ENCODE measurements around the gene CRKL.
"Not testable (repeated sequence)": the region's sequence is repeated elsewhere in the genome, so short reads cannot be mapped to it uniquely, and the experiment has no call there.

The CRKL gene

DNA sequence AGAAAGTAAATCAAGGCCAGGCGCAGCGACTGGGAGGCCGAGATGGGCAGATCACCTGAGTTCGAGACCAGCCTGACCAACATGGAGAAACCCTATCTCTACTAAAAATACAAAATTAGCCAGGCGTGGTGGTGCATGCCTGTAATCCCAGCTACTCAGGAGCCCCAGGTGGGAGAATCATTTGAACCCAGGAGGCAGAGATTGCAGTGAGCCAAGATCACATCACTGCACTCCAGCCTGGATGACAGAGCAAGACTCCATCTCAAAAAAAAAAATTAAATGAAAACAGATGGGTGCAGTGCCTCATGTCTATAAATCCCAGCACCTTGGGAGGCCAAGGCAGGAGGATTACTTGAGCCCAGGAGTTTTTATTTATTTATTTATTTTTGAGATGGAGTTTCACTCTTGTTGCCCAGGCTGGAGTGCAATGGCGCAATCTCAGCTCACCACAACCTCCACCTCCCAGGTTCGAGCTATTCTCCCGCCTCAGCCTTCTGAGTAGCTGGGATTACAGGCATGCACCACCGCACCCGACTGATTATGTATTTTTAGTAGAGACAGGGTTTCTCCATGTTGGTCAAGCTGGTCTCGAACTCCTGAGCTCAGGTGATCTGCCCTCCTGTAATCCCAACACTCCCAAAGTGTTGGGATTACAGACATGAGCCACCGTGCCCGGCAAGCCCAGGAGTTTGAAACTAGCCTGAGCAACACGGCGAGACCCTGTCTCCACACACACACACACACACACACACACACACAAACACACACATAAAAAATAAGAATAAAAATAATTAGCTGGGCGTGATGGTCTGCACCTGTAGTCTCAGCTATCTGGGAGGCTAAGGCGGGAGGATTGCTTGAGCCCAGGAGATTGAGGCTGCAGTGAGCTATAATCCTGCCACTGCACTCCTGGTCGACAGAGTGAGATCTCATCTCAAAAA is 15.8 kb upstream of the CRKL start:
- not testable (repeated sequence) for DNase-seq

DNA sequence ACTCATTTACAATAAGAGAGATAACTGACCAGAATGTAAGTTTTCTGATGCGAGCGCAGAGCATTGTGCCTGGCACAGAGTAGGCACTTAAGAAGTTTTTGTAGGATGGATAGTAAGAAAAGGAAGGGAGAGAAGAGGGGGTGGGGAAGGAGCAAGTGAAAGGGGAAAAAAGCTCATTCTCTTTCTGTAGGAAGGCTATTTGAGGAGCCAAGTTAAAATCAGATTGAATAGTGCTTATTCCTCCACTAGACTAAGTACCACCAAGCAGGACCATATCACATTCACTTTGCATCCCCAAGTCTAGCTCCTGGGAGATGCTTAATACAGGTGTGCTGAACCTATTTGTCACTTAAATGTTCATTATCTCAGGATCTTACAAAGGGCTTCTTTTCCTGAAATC is 14.1 kb upstream of the CRKL start:
- no peak for DNase-seq

DNA sequence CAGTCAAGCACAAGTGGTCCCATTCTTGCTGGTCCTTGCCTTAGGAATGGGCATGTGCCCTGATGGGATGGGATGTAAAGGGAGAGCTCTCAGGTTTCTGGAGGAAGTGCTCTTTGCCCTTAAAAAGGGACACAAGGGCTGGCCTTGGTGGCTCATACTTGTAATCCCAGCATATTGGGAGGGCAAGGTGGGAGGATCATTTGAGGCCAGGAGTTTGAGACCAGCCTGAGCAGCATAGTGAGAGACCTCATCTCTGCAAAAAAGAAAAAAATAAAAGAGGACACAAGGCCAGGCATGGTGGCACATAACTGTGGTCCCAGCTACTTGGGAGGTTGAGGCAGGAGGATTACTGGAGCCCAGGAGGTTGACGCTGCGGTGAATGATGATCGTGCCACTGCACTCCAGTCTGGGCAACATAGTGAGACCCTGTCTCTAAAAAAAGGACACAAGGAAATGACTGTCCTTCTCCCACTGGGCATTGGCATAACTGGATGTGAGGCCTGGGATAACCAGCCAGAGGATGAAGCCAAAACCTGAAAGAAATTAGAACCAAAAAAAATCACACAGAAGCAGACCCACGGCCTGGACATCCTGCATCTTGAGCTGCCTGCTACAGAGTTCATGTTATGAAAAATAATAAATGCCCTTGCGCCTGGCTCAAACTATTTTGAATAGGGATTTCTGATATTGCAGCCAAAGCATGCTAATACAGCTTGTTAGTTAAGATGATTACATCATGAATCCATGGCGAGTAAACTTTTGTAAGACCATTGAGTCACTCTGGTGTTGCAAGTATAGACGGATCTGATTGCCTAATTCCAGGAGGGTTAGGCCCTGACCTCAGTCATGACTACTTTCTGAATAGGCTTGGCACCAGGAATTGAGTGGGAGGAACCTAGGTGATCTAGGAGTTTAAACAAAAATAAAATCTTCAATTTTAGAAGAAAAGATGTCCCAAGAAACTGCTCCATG is 12.9 kb upstream of the CRKL start:
- DNase-seq, result no peak

DNA sequence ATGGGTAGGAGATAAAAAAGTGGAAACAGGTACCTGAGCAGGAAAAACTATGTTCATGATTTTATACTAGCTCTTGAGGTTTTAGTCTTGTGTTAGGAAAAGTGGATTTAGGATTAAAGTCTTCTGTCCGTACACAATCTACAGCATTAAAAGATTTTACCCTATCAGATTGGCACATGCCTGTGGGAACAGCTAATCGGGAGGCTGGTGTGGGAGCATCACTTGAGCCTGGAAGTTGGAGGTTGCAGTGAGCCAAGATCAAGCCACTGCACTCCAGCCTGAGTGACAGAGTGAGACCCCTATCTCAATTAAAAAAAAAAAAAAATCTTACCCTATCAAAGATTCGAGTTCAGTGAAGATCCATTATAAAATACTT is 12.2 kb upstream of the CRKL start:
- DNase-seq, result no peak

DNA sequence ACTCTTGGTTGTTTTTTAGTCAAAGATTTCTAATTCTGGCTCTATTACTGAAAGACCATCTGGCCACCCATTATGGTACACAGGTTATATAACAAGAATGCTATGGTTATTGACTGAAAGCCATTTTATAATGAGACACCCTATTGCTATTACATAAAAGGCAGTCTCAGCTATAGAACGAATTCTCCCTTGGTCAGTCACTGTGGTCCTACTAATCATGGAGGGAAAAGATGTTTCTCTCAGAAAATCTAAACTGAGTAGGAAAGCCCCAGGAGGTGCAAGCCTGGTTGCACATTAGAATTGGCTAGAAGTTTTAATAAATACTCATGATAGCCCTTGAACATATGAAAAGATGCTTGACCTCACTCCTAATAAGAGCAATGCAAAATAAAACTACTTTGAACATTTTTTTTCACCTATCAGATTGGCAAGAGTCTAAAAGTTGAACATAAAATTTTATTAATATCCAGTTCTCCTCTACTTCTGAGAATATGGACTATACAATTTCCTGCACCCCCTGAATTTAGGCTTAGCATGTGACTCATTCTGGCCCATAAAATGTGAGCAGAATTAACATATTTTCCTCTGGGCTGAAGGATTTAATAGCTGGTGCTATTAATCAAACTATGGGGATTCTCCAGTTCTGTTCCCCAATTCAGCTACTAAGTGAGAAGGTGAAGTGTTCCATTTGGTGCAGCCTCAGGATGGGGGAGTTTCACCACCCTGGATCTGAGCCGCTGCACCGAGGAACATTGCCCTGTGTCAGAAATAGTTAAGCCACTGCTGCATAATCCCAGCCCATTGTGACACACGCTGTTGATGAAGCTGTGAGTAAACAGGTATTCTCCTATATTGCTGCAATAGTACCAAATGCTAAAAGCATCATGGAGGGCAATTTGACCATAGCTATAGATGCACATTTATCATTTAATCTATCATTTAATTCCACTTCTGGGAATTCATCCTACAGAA is 11.5 kb upstream of the CRKL start:
- DNase-seq, result no peak

DNA sequence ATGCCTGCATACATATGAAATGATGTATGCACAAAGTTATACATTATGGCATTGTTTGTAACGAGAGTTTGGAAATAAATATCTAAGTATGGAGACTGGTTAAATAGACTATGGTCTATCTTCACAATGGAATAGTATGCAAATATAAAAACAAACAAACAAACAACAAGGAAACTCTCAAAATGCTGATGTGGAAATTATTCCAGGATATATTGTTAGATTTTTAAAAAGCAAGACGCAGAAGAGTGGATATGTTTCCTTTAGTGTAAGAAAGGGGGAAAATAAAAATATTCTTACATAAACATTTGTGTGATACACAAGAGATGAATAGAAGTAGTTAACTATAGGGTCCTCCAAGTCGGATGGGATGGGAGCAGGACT is 10.8 kb upstream of the CRKL start:
- no peak for DNase-seq

DNA sequence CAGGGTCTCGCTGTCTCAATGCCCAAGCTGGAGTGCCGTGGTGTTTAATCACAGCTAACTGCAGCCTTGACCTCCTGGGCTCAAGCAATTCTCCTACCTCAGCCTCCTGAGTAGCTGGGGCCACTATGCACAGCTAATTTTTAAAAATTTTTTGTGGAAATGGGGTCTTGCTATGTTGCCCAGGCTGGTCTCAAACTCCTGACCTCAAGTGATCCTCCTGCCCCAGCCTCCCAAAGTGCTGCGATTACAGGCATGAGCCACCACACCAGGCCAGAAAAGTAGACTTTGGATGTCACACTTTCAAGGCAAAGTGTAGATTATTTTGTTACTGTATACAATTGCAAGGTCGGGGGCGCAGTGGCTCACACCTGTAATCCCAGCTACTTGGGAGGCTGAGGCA is 8.5 kb upstream of the CRKL start:
- DNase-seq, result not testable (repeated sequence)

DNA sequence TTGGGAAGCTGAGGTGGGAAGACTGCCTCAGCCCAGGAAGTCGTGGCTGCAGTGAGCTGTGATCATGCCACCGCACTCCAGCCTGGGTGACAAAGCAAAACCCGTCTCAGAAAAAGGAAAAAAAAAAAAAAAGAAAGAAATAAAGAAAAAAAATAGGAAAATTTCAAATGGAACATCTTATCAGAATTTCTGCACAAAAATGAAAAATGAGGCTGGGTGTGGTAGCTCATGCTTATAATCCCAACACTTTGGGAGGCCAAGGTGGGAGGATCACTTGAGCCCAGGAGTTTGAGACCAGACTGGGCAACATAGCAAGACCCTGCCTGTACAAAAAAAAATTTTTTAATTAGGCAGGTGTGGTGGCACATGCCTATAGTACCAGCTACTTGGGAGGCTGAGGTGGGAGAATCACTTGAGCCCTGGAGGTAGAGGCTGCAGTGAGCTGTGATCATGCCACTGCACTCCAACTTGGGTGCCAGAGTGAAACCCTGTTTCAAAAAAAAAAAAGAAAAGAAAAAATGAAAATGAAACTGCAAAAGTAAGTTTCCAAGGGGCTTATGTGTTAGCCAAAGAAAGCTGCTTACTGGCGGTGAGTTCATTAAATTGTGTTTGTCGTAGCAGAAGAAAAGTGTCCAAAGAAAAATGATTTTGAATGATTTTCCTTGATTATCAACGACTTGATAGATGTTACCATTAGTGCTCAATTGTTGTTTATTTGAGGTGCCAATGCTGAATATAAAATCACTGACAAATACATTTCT is 7.5 kb upstream of the CRKL start:
- no peak for DNase-seq

DNA sequence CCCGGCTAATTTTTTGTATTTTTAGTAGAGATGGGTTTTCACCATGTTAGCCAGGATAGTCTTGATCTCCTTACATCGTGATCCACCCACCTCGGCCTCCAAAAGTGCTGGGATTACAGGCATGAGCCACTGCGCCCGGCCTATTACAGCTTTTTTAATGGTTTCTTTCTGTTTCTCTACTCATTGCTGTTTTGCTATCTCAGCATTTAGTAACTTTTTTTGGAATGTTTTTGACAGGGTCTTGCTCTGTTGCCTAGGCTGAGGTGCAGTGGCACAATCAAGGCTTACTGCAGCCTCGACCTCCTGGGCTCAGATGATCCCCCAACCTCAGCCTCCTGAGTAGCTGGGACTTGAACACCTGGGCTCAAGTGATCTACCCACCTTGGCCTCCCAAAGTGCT is 4.7 kb upstream of the CRKL start:
- no peak for DNase-seq

DNA sequence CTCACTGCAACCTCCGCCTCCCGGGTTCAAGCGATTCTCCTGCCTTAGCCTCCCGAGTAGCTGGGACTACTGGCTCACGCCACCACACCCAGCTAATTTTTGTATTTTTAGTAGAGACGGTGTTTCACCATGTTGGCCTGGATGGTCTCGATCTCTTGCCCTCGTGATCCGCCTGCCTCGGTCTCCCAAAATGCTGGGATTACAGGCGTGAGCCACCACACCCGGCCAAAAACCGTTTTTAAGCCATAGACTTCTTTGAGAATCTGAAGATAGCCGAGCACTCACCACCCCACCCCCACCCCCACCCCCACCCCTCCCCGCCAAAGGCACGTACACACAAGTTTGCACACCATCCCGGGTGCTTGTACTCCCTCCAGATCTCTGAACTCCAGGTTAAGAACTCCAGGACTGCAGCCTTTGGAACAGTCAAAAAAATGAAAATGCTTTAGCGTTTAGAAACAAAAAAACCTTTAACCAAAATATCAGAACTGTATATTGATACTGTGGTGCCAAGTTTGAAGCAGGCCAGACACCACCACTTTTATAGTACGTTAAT is 1.5 kb downstream of the CRKL start:
- no peak for DNase-seq

DNA sequence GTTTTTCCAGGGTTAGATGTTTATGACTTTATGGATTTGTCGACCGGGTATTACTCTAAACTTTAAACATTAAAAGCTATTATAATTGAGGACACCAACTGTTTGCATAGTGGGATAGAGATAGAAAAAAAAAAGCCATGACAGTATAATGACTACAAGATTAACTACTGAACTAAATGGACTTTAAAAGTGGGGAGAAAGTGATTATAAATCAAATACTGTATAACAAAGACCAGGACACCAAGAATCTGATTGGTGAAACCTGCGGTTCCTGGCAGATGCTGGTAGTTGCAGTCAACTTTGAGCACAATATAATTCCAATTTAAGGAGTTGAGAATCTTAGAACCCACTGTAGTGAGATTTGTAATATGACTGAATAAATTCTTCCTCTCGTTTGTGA is 2.5 kb downstream of the CRKL start:
- no peak for DNase-seq

DNA sequence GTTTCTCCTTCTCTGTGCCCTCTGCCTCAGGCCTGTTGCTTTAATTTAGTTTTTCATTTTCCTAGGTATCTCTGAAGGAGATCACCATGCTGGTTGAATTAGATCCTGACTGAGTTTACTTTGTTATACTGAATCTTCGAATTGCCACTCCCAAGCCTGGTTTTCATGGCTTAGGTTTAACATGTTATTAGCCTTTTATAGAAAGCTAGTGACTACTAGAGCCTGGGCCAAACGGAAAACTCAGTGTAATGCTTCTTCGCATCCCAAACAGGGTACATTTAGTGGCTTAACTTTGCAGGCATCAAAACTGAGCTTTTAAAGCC is 3.6 kb downstream of the CRKL start:
- DNase-seq, result no peak

DNA sequence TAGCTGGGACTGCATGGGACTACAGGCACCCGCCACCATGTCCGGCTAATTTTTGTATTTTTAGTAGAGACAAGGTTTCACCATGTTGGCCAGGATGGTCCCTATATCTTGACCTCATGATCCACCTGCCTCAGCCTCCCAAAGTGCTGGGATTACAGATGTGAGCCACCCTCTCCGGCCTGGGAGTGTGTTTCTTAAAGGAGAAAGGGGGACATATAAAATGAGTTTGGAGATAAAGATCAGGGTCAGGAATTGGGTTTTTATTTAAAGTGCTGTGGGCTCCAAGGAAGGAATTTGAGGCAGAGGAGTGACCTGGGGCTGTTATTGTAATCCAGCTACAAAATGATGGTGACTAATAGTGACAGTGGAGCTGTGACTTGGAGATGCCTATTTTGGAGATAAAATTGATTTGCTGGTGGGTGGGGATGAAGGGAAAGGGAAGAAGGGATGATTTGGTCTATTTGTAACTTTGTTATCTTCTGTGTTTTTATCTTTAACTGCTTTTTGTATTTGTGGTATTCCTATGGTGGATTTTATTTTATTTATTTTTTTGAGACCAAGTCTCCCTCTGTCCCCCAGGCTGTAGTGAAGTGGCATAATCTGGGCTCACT is 5.0 kb downstream of the CRKL start:
- DNase-seq, result no peak

DNA sequence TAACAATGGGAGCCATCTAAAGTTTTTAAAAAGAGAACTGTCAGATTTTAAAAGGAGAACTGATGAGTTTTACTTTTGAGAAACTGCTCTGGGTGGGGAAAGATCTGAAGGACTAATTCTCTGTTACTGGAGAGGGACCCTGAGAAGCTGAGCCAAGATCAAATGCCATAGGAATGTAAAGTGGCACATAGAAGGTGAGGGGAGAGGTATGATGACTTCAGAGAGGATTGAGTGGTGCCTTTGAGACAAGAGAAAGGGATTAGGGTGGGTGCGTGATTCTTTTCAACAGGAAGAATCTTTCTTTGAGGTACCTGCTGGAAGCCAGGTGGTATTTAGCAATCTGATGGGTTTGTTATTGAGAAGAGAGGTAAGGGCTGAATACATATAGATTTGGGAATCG is 9.0 kb downstream of the CRKL start:
- DNase-seq, result no peak

DNA sequence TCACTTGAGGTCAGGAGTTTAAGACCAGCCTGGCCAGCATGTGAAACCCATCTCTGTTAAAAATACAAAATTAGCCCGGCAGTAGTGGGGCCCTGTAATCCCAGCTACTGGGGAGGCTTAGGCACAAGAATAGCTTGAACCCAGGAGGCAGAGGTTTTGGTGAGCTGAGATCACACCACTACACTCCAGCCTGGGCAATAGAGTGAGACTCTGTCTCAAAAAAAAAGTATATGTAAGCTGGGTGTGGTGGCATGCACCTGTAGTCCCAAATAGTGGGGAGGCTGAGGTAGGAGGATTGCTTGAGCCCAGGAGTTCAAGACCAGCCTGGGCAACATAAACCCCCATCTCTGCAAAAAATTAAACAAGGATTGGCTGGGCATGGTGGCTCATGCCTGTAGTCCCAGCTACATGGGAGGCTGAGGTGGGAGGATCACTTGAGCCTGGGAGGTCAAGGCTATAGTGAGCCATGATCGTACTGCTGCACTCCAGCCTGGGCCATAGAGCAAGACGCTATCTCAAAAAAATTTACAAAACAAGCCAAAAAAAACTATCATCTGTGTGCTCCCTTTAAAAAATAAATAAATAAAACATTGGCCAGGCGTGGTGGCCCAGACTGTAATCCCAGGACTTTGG is 10.8 kb downstream of the CRKL start:
- DNase-seq, result no peak

DNA sequence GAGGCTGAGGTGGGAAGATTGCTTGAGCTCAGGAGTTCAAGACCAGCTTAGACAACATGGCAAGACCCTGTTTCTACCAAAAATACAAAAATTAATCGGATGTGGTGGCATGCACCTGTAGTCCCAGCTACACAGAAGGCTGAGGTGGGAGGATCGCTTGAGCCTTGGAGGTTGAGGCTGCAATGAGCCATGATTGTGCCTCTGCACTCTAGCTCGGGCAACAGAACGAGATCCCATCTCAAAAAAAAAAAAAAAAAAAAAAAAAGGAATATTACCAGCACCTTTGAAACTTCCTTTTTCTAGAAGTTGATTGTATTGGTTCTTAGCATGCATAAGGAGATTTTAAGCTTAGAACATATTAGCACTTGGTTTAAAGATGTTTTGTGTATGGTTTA is 11.4 kb downstream of the CRKL start:
- no peak for DNase-seq

DNA sequence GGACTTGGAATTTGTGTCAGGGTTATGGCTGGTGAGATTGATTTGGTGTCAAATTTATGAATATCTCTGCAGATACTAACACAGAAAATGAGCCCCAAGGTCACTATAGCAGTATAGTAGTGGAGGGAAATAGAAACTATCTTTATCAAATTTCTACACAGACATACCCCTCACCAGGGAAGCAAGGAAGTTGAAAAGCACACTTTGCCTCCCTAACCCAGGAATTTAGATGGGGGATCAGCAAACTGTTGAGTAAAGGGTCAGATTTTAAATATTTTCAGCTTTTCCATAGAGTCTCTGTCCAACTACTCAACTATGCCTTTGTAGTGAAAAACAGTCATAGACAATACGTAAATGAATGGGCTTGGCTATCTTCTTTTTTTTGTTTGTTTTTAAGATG is 12.8 kb downstream of the CRKL start:
- DNase-seq, result no peak

DNA sequence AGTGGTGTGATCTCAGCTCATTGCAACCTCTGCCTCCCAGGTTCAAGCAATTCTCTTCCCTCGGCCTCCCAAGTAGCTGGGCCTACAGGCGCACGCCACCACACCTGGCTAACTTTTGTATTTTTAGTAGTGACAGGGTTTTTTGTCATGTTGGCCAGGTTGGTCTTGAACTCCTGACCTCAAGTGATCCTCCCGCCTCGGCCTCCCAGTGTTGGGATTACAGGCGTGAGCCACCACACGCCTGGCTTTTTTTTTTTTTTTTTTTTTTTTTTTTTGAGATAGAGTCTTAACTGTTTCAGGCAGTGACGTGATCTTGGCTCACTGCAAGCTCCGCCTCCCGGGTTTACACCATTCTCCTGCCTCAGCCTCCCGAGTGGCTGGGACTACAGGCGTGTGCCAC is 13.2 kb downstream of the CRKL start:
- DNase-seq, result not testable (repeated sequence)

DNA sequence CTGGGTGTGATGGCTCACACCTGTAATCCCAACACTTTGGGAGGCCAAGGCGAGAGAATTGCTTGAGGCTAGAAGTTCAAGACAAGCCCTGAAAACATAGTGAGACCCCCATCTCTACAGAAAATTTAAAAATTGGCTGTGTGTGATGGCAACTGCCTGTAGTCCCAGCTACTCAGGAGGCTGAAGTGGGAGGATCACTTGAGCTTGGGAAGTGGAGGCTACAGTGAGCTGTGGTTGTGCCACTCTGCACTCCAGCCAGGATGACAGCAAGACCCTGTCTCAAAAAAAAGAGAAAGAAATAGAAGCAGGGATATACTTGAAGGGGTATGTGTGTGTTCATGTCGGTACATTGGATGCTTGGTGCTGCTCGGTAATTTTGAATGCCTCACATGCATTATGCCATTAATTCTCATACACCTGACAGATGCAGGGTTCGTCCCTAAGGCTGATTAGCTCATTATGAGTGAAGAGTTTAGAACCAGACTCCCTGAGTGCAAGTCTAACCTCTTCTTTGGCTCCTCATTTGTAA is 14.0 kb downstream of the CRKL start:
- DNase-seq, result no peak

DNA sequence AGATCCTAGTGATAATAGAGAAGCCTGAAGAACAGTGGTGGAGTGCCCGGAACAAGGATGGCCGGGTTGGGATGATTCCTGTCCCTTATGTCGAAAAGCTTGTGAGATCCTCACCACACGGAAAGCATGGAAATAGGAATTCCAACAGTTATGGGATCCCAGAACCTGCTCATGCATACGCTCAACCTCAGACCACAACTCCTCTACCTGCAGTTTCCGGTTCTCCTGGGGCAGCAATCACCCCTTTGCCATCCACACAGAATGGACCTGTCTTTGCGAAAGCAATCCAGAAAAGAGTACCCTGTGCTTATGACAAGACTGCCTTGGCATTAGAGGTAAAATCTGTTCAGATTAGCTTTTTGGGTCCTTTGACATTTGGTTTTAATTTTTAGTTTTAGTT is 16.7 kb downstream of the CRKL start:
- DNase-seq, result no peak

DNA sequence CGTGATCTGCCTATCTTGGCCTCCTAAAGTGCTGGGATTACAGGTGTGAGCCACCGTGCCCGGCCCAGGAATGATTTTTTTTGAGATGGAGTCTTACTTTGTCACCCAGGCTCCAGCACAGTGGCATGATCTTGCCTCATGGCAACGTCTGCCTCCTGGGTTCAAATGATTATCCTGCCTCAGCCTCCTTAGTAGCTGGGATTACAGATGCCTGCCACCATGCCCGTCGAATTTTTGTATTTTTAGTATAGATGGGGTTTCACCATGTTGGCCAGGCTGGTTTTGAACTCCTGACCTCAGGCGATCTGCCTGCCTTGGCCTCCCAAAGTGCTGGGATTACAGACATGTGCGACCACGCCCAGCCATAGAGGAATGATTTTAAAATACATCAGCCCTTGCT is 17.8 kb downstream of the CRKL start:
- not testable (repeated sequence) for DNase-seq
